Stimulated activated CD4-positive, alpha-beta T cell treated with anti-CD3 and anti-CD28 coated beads, Interleukin-4, amount 100 ng/mL, for 1 hour (primary cell): Measurements from ENCODE around the gene ACIN1.
A peak's percentile ranks its signal among the peaks of the same experiment; 100 is the strongest.
"Not testable (repeated sequence)": the region's sequence is repeated elsewhere in the genome, so short reads cannot be mapped to it uniquely, and the experiment has no call there.

Experiments used
- DNase-seq: peaks from one replicate; pipeline ENCODE4 v3.0.0-alpha.2; 2020

ACIN1 gene

DNA sequence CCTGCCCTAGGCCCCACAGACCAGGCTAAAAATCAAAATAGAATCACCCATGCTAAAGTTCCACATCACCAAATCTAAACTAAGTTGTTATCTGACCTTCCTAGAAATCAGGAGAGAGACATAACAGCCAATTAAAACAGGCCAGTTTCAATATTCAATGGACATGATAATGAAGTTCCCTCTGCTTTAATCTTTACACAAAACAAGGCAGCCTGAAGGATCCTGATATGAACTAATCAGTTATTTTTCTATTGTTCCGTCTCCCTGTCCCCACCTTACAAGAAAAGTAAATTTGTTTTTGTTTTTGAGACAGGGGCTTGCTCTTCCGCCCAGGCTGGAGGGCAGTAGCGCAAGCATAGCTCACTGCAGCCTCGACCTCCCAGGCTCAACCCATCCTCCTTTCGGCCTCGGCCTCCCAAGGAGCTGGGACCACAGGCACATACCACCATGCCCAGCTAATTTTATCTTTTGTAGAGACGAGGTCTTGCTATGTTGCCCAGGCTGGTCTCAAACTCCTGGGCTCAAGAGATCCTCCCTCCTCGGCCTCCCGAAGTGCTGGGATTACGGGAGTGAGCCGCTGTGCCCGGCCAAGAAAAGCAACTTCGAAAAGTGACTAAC is 29.5 kb upstream of the ACIN1 start:
- no peak for DNase-seq

DNA sequence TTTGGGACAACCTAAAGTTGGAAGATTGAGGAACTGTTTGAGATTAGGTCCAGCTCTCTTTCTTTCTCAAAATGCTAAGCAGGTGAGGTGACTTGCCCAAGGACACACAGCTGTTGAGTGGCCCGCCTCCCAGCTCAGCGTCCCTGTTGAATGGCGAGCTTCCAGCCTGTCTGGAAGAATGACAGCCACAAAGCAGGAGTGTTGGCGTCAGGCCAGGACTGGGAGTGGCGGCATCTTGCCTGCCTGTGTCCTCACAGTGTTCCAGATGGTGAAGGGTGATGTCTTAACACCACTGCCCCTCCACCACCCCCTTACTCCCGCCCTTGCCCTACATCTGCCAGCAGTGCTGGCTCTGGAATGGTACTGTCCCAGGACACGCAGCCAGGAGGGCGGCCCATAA is 28.5 kb upstream of the ACIN1 start:
- DNase-seq: no peak

DNA sequence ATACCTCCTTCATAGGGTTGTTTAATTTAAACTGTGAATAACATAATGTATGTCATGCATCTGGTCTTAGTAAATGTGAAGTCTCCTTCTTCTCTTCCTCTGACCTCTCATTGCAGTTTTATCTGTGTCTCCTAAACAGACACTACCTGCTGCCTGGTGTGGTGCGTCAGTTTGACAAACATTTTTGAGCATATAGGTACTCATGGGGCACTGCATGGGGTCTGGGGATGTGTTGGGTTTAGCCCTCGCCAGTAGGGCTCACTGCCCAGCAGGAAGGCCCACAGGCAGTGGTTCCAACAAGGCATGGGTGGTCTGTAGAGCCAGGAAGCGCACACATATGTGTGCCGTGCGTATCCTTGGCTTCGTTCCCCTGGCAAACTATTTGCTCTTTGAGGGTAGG is 27.1 kb upstream of the ACIN1 start:
- DNase-seq: no peak

DNA sequence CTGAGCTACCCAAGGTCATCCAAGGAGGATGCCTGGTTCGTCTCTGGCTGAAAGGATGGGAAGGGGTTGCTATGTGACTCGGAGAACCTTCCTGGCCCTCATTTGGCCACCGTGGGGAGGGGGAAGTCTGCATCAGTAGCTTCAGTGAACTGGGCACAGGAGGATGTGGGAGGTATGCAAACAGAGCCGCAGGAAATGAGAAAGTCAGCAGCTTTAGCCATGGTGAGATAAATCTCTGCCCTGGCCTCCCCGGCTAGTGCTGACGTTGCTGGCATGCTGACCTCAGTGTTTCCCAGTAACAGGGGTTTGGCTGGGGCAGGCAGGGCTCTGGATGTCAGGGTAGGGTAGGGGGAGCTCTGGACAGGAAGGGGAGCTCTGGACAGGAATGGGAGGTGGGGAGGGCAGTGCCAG is 26.4 kb upstream of the ACIN1 start:
- DNase-seq: no peak

DNA sequence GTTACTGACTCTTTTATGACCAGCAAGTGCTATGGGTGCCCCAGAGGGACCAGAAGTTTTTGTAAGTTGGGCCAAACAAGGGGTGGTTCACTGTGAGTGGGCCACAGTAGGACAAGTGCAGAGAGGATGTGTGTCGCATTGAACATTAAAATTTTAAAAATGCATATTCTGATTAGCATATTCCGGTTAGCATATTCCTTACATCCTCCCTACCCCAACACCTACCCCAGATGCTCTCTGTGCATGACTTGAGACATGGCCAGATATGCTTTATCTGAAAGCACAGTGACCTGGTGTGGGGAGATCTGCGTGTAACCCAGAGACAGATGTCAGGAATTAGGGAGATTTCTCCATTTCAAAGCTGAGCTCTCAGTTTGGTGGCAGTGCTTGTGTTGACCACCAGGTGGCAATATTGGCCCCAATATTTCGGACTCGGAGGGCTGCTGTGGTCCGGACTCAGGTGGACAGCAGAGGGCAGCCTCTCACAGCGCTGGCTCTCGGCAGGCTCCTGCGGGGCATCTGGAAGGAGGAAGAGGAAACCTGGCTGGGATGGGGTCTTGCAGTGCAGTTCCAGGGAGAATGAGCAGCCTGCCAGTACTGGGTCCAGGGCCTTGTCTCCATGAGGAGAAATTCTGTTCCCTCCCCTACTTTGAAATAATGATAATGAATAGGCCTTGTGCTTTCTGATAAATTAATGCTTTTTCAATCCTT is 25.8 kb upstream of the ACIN1 start:
- peak; percentile 74 for DNase-seq

DNA sequence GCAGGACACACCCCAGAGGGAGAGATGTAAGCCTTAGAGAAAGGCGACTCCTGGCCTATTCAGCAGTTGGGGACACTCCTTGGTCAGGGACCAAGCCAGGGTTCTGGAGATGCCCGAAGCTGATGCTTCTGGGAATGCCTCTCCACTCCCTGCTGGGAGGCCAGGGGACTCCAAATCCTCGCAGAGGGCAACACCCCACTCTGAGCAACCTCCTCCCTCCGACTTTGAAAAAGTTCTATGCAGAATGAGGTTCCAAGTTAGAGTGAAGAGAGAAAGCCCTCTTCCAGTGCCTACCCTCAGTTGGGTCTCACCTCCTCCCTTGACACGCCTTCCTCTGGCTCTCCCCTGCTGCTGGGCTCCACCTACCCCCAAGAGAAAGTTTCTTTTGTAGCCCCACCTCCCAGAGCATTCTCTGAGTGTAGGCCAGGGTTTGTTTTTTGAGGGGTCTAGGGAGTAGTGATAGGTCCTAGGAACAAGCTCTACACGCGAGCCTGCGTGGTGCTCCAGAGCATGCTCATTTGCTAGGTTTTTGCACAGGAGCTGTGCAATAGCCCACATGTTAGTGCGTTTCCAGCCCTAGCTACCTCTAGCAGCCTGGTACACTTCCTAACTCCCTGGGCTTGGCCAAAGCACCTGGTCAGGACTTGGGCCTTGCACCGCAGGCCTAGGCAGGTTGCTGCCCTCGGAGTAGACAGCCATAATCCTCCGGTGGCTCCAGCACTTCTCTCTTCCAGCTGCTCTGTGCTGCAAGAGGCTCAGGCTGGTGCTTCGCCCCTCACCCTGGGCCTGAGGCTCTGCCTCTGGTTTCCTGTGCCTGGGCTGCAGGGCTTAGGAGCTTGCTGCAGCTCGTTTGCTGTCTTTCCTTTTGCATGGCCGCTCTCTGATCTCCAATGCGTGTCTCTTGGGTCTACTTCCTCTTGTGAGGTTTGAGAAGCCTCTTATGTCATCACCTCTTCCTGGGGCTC is 24.7 kb upstream of the ACIN1 start:
- no peak for DNase-seq

DNA sequence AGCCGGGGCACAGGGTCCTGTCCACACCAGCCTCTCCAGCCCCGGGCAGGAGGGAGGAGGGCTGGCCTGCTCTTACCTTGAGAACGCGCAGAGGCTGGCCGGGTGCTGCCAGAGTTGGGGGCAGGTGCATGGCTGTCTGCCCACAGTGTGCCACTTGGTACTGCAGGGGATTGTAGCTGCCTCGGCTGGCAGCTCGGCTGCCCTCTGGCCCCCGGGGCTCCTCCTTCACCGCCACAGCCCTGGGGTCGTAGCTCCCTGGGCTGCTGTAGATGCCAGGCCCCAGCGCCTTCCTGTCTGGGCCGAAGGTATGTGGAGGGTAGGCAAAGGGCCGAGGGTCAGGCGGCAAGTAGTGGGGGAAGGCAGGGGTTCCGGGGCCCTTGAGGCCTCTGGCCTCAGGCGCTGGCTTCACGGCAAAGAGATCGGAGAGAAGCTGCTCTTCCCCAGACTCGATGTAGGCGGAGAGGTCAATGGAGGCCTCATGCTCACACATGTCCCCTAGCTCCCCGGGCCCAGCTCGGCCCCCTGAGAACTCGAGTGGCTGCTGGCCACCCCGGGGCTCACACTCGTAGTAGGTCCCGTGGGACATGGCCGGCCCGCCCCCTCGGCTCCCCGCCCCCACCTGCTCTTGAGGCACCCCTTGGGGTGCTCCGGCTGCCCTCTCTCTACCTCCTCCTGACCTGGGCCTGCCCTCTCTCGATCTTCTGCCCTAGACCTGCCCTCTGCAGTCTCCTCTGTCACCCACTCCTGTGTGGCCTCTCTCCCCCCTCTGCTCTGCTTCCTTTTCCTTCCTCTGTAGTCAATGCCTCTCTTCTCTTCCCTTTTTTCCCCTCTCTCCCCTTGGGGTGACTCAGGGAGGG is 23.8 kb upstream of the ACIN1 start, which contains the start of gene CEBPE:
TSS of gene CEBPE (minus strand) at position 750 of the 857 bp plus-strand sequence. CDS start at position 586, 164 bp downstream.
- DNase-seq: no peak

DNA sequence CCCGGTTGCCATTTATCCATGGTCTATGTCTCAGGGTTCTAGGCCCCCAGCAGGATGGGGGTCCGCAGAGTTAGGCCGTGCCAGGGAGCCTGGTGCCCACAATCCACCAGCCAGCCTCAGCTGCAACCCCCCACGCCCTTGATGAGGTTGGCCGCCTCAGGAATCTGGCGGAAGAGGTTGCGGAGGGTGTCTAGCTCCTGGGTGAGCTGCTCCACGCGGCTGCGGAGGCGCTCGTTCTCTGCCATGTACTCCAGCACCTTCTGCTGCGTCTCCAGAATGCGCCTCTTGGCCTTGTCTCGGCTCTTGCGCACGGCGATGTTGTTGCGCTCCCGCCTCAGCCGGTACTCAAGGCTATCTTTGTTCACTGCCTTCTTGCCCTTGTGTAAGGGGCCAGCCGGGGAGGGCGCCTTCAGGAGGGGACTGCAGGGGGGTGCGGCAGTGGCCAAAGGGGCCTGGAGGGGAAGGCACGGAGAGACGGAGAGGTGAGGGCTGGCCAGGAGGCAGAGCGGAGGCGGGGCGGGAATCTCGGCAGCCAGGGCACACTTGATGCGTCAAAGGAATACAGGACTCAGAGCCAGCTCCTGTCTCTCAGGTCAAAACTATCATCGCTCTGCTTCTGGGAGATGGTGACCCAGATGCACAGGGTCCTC is 22.6 kb upstream of the ACIN1 start:
- DNase-seq: no peak

DNA sequence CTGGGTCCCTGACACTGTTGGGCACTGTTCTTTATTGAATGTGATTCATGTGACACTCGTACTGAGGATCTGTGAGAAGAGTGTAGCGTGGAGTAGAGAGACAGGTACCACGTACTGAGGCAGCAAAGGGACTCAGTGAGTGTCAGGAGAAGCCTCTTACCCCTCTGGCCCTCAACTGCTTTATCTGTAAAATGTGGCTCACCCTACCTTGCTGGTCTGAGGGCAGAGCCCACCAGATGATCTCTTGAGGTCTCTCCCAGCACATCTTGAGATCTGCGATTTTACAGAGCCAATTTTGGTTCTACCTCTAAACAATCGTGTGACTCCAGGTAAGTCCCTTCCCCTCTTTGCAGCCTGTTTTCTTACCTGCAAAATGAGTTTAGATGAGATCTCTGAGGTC is 21.0 kb upstream of the ACIN1 start:
- DNase-seq: no peak

DNA sequence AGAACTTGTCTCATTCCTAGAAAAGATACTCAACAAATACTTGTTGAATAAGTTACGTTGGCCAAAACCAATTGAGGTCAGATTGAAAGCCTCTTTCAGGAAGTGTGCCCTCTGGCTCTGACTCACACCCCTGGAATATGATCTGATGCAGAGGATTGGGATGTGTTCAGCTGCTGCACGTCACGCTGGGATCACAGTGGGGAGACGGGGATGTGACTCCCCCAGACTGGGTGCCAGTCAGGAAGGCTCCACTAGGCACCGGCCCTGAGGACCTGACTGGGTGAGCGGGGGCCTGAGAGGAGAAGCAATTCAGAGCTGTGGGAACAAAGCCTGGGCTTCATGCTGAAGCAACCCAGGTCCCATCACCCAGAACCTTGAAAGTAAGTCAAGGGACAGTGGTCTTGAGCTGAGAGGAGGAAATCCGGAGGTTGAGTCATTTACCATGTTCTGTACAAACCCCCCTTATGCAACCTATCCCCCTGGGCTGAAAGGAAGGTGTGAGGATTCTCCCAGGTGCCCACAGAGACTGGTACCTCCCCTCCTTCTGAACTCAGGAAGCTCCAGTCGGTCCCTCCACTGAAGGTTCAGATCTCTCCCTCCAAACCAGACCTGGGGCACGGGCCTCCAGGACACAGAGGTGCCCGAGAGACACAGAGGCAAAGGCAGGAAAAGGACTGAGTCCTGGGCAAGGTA is 20.2 kb upstream of the ACIN1 start:
- DNase-seq: no peak

DNA sequence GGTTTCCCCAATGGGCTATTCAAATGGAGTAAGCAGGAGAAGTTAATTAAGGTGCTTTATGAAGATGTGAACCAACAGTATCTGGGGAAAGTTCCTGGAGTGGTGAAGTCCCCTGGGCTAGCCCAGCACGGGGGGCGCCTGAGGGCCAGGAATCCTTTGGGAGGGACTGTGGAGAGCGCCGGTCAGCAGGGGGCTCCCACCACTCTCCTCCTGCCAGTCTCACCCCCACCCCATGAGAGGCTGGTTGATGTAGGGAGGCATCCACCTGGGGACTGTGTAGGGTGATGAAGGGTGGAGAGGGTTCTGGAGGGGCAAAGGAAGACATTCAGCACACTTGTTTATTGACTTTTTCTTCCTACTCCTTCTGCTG is 19.7 kb upstream of the ACIN1 start:
- no peak for DNase-seq

DNA sequence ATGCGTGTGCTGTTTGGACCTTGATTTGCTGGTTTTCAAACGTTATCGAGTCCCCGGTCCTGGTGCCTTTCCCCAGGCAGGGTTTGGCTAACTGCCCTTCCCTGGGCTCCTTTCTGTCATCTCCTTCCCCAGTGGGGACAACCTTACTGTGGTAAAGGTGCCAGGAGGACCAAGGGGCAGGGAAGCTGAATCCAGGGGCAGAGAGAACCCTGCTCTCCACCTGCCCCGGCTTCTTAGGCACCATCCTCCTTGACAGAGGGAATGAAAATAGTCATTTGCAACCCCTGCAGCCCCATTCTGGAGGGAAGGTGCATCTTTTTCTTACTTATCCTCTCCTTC is 19.2 kb upstream of the ACIN1 start:
- DNase-seq: no peak

DNA sequence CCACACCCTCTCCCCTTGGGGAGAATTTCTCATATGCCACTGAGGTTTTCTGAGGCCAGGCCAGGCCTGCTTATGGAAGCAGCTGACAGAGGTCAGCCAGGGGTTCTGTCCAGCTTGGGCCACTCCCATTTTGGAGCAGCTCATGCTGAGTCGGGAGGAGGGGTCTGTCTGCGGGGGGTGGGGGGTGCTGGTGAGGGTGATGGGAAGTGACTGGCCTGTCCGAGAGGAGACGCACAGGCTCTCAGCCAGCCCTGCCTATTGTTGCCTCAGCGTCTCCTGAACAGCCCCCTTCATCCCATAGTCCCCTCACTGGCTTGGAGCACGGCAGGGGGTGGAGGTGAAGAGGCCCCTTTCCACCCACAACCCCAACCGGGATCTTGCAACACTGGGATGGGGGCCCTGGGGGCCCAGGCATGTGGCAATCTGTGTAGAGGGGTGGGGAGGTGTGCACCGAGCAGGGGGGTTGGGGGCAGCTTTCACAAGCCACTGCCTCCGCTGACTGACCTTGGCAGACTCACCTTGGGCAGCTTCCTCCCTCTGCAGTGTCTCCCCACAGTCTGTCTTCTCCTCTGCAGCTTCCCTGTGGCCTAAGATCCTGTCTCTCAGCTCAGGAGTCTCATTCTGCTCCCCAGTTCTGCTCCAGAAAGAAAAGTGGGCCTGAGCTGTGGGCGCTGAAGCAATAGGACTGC is 18.6 kb upstream of the ACIN1 start:
- DNase-seq: no peak

DNA sequence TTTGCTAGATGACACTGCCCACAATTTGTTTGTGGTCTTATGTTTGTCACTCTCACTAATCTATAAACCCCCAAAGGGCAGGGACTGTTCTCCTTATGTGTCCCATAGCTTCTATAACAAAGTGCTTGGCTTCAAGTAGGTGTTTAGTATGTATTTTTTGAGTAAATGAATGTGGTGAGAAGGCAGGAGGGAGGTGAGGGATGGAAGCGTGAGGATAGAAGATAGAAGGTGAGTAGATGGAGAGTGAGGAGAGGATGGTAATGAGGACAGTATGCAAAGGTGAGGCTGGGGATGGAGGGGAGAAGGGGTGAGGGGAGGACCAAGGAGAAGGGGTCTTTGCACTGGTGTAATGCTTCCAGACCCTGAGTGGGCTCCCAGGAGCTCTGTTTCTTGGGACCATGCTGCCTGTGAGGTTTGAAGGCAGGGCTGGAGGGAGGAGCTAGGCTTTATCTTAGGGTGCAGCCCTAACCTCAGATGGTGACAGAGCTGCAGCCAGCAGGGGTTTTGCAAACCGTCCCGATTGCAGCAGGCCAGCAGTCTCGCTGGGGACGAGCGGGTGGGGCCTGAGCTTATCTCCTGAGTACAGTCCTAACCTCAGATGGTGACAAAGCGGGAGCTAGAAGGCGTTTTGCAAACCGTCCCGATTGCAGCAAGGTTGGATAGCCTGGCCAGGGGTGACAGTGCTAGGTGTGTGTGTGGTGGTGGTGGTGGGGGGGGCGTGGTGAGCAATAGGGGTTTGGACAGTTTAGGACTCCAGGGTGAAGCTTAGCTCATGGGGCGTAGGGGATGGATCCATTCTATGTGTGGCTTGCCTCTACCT is 17.6 kb upstream of the ACIN1 start:
- DNase-seq: no peak

DNA sequence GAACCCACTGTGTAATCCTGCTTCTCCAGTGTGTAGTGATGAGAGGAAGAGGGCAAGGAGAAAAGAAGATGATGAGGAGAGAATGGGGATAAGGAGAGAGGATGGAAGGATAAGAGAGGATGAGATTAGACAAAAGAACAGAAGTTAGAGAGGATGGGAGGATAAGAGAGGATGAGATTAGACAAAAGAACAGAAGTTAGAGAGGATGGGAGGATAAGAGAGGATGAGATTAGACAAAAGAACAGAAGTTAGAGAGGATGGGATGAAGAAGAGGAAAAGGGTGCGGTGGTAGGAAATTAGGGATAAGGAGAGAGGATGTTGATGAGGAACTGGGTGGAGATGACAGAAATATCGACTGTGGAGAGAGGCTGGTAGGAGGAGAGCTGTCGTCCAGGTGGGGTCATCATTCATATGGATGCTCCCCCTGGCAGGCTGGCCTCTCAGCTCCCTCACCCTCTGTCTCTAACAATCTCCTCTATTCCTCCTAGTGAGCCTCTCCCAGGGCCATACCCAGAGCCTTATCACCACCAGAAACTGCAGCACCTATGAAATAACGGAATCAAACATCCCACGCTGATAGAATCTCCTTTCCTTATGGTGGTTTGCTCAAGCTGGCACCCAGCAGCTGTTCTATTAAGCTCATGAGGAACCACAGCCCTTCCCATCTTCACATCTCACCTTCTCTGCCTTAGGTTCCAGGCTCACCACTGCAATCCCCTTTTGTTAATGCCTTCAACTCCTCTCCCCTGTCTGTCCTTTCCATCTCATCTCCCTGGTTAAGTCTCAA is 15.8 kb upstream of the ACIN1 start:
- no peak for DNase-seq

DNA sequence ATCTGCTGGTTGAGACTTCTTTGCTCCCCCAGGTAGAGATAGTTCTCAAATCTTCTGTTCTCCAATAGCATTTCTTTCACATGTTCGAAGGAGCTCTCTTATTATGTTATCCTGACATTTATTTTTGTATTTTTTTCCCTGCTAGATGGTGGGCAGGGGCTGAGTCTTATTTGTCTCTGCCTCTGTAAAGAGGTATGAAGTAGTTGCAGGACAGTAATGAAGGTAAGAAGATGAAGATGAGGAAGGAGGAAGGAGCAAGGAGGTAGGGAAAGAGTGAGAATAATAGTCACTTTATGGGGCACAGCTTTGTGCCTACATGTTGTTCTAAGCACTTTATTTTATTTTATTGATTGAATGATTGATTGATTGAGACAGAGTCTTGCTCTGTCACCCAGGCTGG is 14.8 kb upstream of the ACIN1 start:
- DNase-seq: no peak

DNA sequence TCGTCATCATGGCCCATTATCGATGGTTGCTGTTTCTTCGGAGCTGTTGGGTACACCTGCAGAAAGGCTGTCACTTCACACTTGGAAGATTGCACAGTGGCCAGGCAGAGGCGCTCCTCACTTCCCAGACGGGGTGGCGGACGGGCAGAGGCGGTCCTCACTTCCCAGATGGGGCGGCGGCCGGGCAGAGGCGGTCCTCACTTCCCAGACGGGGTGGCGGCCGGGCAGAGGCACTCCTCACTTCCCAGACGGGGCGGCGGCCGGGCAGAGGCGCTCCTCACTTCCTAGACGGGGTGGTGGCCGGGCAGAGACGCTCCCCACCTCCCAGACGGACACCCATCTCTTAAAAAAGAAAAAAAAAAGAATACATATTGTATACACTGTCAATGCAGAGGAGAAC is 13.2 kb upstream of the ACIN1 start:
- not testable (repeated sequence) for DNase-seq

DNA sequence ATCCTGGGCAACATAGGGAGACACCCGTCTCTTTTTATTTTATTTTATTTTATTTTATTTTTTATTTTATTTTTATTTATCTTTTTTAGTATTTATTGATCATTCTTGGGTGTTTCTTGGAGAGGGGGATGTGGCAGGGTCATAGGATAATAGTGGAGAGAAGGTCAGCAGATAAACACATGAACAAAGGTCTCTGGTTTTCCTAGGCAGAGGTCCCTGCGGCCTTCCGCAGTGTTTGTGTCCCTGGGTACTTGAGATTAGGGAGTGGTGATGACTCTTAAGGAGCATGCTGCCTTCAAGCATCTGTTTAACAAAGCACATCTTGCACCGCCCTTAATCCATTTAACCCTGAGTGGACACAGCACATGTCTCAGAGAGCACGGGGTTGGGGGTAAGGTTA is 12.7 kb upstream of the ACIN1 start:
- not testable (repeated sequence) for DNase-seq

DNA sequence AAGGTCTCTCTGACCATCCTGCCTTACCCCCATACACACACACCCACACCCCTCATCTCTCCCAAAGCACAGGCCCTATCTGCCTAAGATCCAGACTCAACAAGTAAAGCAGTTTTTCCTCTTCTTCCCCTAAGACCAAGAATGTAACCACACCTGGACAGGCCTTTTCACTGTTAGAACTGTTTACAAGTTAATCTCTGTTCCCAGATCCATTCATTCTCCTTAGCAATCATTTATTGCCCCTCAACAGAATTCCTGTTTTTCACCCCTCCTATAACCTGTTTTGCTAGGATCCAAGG is 11.8 kb upstream of the ACIN1 start:
- no peak for DNase-seq
